Right forelimb (tissue), 1 donor: Measurements from ENCODE around the gene PTOV1.

ENCODE experiments used
- DNase-seq: peaks from one replicate; pipeline ENCODE4 v3.0.0-alpha.2; 2018

The PTOV1 gene

GRCh38 chr19:49892716-49893115, 41.8 kb downstream of the PTOV1 start:
- no peak for DNase-seq

- no peak for DNase-seq
Measured at GRCh38 chr19:49894011-49894664, 43.2 kb downstream of the PTOV1 start.

DNA sequence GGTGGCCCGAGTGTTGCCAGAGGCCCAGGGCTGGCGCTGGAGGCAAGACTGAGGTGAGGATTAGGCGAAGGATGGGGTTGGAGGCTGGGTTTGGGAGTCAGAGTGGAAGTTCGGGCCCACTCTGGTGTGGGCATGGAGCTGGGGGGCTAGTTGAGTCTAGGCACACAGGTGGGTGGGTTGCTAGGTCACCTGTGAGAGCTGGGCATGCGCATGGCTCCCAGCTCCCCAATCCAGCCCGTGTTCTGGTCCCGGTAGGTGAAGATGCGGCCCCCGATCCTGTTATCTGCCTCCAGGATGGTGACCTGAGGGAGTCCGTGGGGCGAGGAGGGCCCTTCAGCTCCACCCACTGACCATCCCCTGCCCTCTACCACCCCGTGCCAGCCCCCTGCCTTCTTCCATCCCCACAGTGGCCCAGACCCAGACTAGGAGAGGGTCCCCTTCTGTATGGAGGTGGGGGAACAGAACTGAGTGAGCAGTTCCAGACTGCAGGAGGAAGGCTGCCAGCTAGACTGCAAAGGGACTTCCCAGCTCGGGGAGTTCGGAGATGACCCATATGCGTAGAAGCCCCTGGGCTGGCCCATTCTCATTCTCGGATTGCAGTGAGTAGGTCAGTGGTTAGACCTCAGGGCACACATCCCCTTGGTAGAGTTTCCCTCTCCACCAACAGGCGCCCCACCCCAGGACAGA, 44.1 kb downstream of the PTOV1 start:
- no peak for DNase-seq

DNA sequence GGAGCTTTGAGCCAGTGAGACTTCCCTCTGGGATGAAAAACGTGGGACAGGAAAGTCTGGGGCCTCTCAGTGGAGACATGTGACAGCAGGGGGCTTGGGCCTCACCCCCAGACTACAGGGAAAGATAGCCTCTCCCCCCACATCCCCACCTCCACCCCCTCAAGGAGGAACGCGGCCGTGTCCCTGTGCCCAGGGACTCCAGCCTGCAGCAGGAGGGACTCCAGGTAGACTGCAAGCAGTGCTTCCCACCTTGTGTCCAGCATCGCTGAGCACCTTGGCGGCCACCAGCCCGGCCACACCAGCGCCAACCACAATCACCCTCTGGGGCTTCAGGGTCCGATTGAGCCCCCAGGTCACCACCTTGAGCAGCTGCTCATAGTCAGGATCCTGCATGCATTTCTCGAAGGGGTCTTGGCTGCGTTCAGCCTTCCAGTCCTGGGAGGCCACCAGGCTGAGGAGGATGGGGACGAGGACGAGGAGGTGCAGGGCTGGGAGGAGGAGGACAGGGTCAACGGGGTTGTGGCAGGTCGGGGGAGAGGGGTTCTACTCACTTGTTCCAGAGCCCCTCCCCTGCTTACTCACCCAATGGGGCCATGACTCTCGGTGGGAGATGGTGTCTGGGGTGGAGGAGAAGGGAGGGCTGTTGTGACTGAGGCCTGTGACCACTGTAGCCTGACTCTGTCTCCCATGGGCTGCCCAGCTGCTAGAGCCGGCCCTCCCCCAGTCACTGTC, 44.8 kb downstream of the PTOV1 start:
- no peak for DNase-seq

- DNase-seq, result no peak
Measured at GRCh38 chr19:49896863-49897621, 46.1 kb downstream of the PTOV1 start, which contains the start of gene IL4I1. Gene IL4I1, minus strand, starts transcription at chr19:49896887. Its CDS starts 727 bp downstream, at chr19:49896160.

DNA sequence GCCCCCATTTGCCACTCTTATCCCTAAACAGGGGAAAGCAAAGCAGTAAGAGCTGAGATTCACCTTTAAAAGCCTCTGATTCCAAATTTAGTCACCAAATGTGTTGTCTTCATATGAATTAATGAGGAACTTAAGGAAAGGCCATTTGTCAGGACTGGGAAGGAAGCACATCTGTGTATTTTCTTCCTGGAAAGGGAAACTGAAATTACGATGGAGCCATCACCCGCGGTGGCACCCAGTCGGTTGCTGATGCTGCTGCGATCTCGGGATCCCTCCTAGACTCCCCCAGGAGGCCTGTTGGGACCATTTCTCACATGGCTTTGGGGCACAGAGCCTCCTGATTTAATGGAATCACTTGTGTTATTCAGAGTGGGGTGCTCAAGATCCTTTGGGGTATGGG, 53.2 kb downstream of the PTOV1 start:
- no peak for DNase-seq

DNA sequence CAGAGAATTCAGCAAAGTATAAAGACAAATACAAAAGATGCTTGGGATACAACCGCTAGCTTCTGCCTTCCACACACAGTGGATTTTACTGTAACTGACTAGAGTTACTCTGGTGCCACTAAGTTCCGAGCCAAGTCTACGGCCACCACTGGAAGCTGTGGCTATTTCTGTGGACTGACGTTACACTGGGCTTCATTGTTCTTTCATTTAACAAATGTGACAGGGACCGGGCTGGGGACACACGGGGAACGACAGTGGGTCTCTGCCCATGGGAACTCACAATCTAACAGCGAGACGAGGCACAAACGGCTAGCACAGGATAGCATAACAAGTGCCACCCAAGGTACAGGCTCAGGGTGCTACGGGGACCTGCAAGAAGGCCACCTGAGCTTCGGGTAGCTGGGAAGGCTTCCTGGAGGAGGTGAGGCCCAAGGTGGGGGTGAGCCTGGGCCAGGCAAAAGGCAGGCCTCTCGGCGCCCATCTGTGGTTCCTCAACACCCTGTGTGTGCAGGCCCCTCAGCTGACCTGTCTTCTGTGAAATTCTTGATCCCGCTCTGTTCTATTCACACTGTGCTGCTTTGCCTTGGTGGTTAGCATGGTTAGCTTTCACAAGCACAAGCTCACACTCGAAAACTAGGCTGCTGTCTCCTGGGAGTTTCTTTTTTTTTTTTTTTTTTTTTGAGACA, 56.1 kb downstream of the PTOV1 start:
- DNase-seq, result no peak

DNA sequence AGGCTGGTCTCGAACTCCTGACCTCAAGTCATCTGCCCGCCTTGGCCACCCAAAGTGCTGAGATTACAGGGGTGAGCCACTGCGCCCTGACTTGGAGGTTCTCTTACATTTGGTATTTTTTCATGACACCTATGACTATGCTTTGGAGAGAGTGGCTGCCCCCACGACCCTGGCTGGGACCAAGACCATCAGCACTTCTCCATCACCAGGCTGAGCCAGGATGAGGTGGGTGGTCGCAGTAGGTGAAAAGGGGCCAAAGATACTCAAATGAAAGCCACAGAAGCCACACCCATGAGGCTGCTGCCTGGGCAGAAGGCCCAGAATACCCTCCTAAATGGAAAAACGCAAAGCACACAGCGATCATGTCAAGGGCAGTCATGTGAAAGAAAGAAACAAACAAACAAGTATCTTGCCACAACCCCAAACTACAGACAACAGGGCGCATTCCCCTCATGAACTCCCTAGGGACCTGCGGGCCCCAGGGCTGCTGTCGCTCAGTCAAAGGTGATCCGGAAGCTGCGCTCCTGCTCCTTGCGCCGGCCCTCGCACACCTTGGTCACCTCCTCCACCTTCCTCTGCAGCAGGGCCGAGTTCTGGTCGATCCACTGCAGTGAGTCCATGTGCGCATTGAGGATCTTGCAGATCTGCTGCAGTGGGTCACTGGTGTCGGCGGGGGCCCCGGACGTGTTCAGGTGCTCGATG, 56.9 kb downstream of the PTOV1 start:
- no peak for DNase-seq

GRCh38 chr19:49908480-49909420, 57.8 kb downstream of the PTOV1 start:
- DNase-seq, result no peak

GRCh38 chr19:49910179-49910578, 59.2 kb downstream of the PTOV1 start:
- no peak for DNase-seq
